ENCODE results near the gene C1QTNF9. TPM values are rescaled to one million over a fixed set of nuclear protein-coding genes. Genes with fewer than 3 reads are reported as not detected.

C1QTNF9 gene
- total RNA-seq, 1 donor from 2014 or later: not detected

DNA sequence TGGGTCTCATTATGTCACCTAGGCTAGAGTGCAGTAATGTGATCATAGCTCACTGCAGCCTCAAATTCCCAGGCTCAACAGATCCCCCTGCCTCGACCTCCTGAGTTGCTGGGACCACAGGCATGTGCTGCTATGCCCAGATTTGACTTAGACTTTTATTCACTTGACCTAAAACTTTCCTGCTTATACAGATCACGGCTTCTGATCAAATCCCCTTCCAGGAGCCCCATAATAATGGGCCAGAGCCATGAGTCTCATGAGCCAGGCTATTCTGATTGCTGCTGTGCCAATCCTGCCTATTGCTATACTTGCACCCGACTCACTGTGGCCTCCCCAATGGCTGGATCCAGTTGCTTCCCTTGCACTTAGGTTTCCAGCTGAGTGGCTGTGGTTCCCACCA lies 42.0 kb downstream of the C1QTNF9 start:
- ChIA-PET POLR2A (no interaction called here), CTCF (no interaction called here)
- no peak for ATAC-seq (ENCODE audit: low read depth)
- no peak overlapping the region for H3K4me3 Mint-ChIP-seq
- no peaks in the 10 kb centered on the region for H3K27me3 Mint-ChIP-seq
- intact Hi-C loops (cut with micrococcal nuclease): no loop called here
- TF ChIP-seq, protein P1, sequence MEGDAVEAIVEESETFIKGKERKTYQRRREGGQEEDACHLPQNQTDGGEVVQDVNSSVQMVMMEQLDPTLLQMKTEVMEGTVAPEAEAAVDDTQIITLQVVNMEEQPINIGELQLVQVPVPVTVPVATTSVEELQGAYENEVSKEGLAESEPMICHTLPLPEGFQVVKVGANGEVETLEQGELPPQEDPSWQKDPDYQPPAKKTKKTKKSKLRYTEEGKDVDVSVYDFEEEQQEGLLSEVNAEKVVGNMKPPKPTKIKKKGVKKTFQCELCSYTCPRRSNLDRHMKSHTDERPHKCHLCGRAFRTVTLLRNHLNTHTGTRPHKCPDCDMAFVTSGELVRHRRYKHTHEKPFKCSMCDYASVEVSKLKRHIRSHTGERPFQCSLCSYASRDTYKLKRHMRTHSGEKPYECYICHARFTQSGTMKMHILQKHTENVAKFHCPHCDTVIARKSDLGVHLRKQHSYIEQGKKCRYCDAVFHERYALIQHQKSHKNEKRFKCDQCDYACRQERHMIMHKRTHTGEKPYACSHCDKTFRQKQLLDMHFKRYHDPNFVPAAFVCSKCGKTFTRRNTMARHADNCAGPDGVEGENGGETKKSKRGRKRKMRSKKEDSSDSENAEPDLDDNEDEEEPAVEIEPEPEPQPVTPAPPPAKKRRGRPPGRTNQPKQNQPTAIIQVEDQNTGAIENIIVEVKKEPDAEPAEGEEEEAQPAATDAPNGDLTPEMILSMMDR (IDR thresholded peaks at IDR 0.05): no peak
- no peaks in the 10 kb centered on the region for H3K4me1 Mint-ChIP-seq
- H3K9me3 Mint-ChIP-seq: no peaks in the 10 kb centered on the region
- no peaks in the 10 kb centered on the region for H3K36me3 Mint-ChIP-seq (ENCODE audit: low read depth)
- DNase-seq: no peak
- H3K27ac Mint-ChIP-seq: no peak overlapping the region

DNA sequence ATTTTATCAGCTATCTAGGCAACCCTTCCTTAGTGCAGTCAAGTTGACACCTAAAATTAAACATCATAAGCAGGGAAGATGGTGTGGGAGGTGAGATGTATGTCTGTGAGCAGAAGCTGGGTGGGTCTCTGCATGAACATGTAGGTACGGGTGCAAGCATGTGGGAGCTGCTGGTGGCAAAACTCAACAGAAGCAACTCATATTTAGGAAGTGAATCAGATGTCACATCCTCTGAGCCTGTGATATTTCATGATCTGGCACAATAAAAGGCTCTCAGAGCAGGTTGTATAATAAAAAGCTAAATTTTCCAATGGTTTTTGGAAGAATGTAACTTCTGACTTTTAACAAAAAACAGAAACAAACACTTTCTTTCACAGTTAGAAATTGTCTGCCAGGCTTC lies 44.4 kb downstream of the C1QTNF9 start:
- no peaks in the 10 kb centered on the region for H3K4me1 Mint-ChIP-seq
- no peak overlapping the region for H3K4me3 Mint-ChIP-seq
- no peaks in the 10 kb centered on the region for H3K36me3 Mint-ChIP-seq (ENCODE audit: low read depth)
- no peak overlapping the region for H3K27ac Mint-ChIP-seq
- POLR2A ChIA-PET: no interaction called here
- TF ChIP-seq, protein P1 (IDR thresholded peaks at IDR 0.05): no peak
- CTCF ChIA-PET: no interaction called here
- intact Hi-C loops (cut with micrococcal nuclease): no loop called here
- ATAC-seq (ENCODE audit: low read depth) (no peak), DNase-seq (no peak)
- no peaks in the 10 kb centered on the region for H3K27me3 Mint-ChIP-seq
- no peaks in the 10 kb centered on the region for H3K9me3 Mint-ChIP-seq

- Mint-ChIP-seq H3K9me3 (no peaks in the 10 kb centered on the region), H3K27me3 (no peaks in the 10 kb centered on the region), H3K4me3 (no peak overlapping the region), H3K36me3 (ENCODE audit: low read depth) (no peaks in the 10 kb centered on the region), H3K4me1 (no peaks in the 10 kb centered on the region), H3K27ac (no peak overlapping the region)
- ATAC-seq (ENCODE audit: low read depth) (no peak), DNase-seq (no peak)
- CTCF ChIA-PET: no interaction called here
- POLR2A ChIA-PET: no interaction called here
- TF ChIP-seq, protein P1 (IDR thresholded peaks at IDR 0.05): no peak
- intact Hi-C loops (cut with micrococcal nuclease): no loop called here
These were observed 45.7 kb downstream of the C1QTNF9 start for GRCh38 chr13:24355103-24355502.

DNA sequence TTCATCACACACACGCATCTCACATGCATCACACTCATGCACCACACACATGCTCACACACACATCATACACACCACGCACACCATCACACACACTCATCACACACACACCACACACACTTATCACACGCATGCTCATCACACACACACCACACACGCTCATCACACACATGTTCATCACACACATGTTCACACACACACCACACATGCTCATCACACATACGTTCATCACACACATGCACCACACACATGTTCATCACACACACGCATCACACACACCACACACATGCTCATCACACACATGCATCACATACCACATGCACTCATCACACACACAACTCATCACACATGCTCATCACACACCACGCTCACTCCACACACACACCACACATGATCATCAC lies 46.9 kb downstream of the C1QTNF9 start:
- ChIA-PET POLR2A (no interaction called here), CTCF (no interaction called here)
- DNase-seq: no peak
- no peaks in the 10 kb centered on the region for H3K9me3 Mint-ChIP-seq
- no peaks in the 10 kb centered on the region for H3K36me3 Mint-ChIP-seq (ENCODE audit: low read depth)
- no peaks in the 10 kb centered on the region for H3K4me1 Mint-ChIP-seq
- TF ChIP-seq, protein P1 (IDR thresholded peaks at IDR 0.05): no peak
- no peaks in the 10 kb centered on the region for H3K27me3 Mint-ChIP-seq
- no peak overlapping the region for H3K27ac Mint-ChIP-seq
- no peak for ATAC-seq (ENCODE audit: low read depth)
- no peak overlapping the region for H3K4me3 Mint-ChIP-seq
- intact Hi-C loops (cut with micrococcal nuclease): no loop called here

- Mint-ChIP-seq H3K9me3 (no peaks in the 10 kb centered on the region), H3K27ac (no peak overlapping the region), H3K36me3 (ENCODE audit: low read depth) (no peaks in the 10 kb centered on the region), H3K4me3 (no peak overlapping the region), H3K4me1 (no peaks in the 10 kb centered on the region), H3K27me3 (no peaks in the 10 kb centered on the region)
- ChIA-PET POLR2A (no interaction called here), CTCF (no interaction called here)
- no peak for ATAC-seq (ENCODE audit: low read depth)
- DNase-seq: no peak
- TF ChIP-seq, protein P1 (IDR thresholded peaks at IDR 0.05): no peak
- intact Hi-C loops (cut with micrococcal nuclease): no loop called here
These were observed 47.5 kb downstream of the C1QTNF9 start for GRCh38 chr13:24356837-24357236.
